GM23248 (cell line): ENCODE measurements around the gene POGZ. TPM values are rescaled to one million over a fixed set of nuclear protein-coding genes. Genes with fewer than 3 reads are reported as not detected.
"Not testable (repeated sequence)": the region's sequence is repeated elsewhere in the genome, so short reads cannot be mapped to it uniquely, and the experiment has no call there.

Experiments
- DNase-seq: peaks from one replicate; pipeline ENCODE4 v3.0.0-alpha.2; 2015
- H2AFZ ChIP-seq: fragments of 200-600 bp; sonication (generic); 2 replicates; pipeline ENCODE4 v1.6.1; 2016; ENCODE audit warnings: antibody characterized with exemption
- H3F3A ChIP-seq: fragments of 200-600 bp; sonication (generic); 2 replicates; pipeline ENCODE4 v1.6.1; 2016; ENCODE audit warnings: mild to moderate bottlenecking, antibody characterized with exemption, mixed run types; ENCODE audit not compliant: insufficient read depth
- H3K27ac ChIP-seq: fragments of 200-600 bp; sonication (generic); 2 replicates; pipeline ENCODE4 v1.5.1; 2016; ENCODE audit warnings: mild to moderate bottlenecking
- H3K27me3 ChIP-seq: fragments of 200-600 bp; sonication (generic); replicated peaks from 2 replicates; pipeline ENCODE4 v1.6.1; 2016; ENCODE audit warnings: mild to moderate bottlenecking; ENCODE audit not compliant: insufficient read depth
- H3K36me3 ChIP-seq: fragments of 200-600 bp; sonication (generic); 2 replicates; pipeline ENCODE4 v1.6.1; 2016; ENCODE audit warnings: low read depth, mild to moderate bottlenecking
- H3K4me1 ChIP-seq: fragments of 200-600 bp; sonication (generic); 2 replicates; pipeline ENCODE4 v1.6.1; 2016; ENCODE audit warnings: mild to moderate bottlenecking; ENCODE audit not compliant: insufficient read depth
- H3K4me2 ChIP-seq: fragments of 200-600 bp; sonication (generic); one replicate; pipeline ENCODE4 v1.6.1; 2016; ENCODE audit warnings: mild to moderate bottlenecking; ENCODE audit not compliant: unreplicated experiment
- H3K4me3 ChIP-seq: fragments of 200-600 bp; sonication (generic); 2 replicates; pipeline ENCODE4 v1.5.1; 2016; ENCODE audit warnings: mild to moderate bottlenecking
- H3K79me2 ChIP-seq: fragments of 200-600 bp; sonication (generic); 2 replicates; pipeline ENCODE4 v1.6.1; 2016; ENCODE audit warnings: mild to moderate bottlenecking; ENCODE audit not compliant: insufficient read depth
- H3K9ac ChIP-seq: fragments of 200-600 bp; sonication (generic); 2 replicates; pipeline ENCODE4 v1.6.1; 2016; ENCODE audit warnings: mild to moderate bottlenecking
- H3K9me2 ChIP-seq: fragments of 200-600 bp; sonication (generic); 2 replicates; pipeline ENCODE4 v1.6.1; 2016; ENCODE audit warnings: mixed run types, mild to moderate bottlenecking, moderate library complexity; ENCODE audit not compliant: insufficient read depth
- H3K9me3 ChIP-seq: fragments of 200-600 bp; sonication (generic); one replicate; pipeline ENCODE4 v1.6.1; 2017; ENCODE audit warnings: low read depth
- H4K20me1 ChIP-seq: fragments of 200-600 bp; sonication (generic); 2 replicates; pipeline ENCODE4 v1.6.0; 2016; ENCODE audit not compliant: insufficient read depth
- EZH2 ChIP-seq: fragments of 200-600 bp; sonication (generic); IDR thresholded peaks from 2 replicates; pipeline ENCODE4 v1.6.1; 2018; ENCODE audit warnings: antibody characterized with exemption, mild to moderate bottlenecking; ENCODE audit not compliant: insufficient read depth, poor library complexity, severe bottlenecking
- EZH2phosphoT487 ChIP-seq: fragments of 200-600 bp; sonication (generic); IDR thresholded peaks from 2 replicates; pipeline ENCODE4 v1.6.1; 2018; ENCODE audit warnings: antibody characterized with exemption, moderate library complexity, mild to moderate bottlenecking, low read depth; ENCODE audit not compliant: insufficient read depth
- WGBS, 2 experiments: methylation state at CpG; one replicate each; pipeline ENCODE4 v1.1.6; 2015 to 2017; ENCODE audit warnings: low lambda C conversion rate in 2 of 2, low coverage in 1 of 2; ENCODE audit errors: missing lambda C conversion rate in 2 of 2; 5-methylcytosine and 5-hydroxymethylcytosine counted together
- in situ Hi-C: fragments of 300-500 bp; cut with MboI; formaldehyde crosslinking; loops from 2 replicates; pipeline ENCODE4 v1.15.0; 2020
- polyA plus RNA-seq: library from polyadenylated mRNA; unstranded; fragments of >200 nt; fragmentation: Nextera tagmentation; extraction: Ambion mirVana; gene quantifications from 2 replicates; pipeline ENCODE4 v1.2.1, GENCODE V29; 2016
- total RNA-seq: library from RNA; depleted of rRNA; stranded (reverse); fragments of >200 nt; shearing (Covaris generic); gene quantifications from 2 replicates; pipeline ENCODE4 v1.2.3, GENCODE V29; 2014

POGZ gene
- total and polyA plus RNA-seq, 2 experiments from 2014 or later, result 14.9 to 15.5 TPM

GRCh38 chr1:151443846-151444782, 15.2 kb downstream of the POGZ start:
- Histone ChIP-seq H3K79me2 (peaks cover 100% of the 10 kb centered on the region), H3K4me3 (no peak overlapping the region), H3K27ac (peak overlapping the region; percentile 18; the same call in 1 of the 2 replicates), H3F3A (peaks cover 13% of the 10 kb centered on the region), H3K9ac (no peak overlapping the region), H3K9me2 (no peaks in the 10 kb centered on the region), H2AFZ (no peak overlapping the region), H3K4me2 (peak overlapping the region; percentile 0), H3K27me3 (no peaks in the 10 kb centered on the region), H3K4me1 (peaks cover 20% of the 10 kb centered on the region), H3K36me3 (peaks cover 8% of the 10 kb centered on the region; the same call in 1 of the 2 replicates), H3K9me3 (no peaks in the 10 kb centered on the region), H4K20me1 (0 out of 2 replicates have a peak, but pooled peaks cover 15% of the 10 kb centered on the region)
- 57 to 58% methylated on average over 4 of the region's 4 CpGs for WGBS, 2 experiments
- peak; percentile 90 for DNase-seq
- in situ Hi-C loops, result no loop called here
- TF ChIP-seq EZH2phosphoT487 (no peak), EZH2 (no peak)

- H3K9me2 ChIP-seq, DNase-seq, H3K36me3 ChIP-seq, H3K9ac ChIP-seq, in situ Hi-C loops, H3K27ac ChIP-seq, H3K9me3 ChIP-seq, H2AFZ ChIP-seq, H3K27me3 ChIP-seq, H3K4me3 ChIP-seq, H3K4me2 ChIP-seq: not testable (repeated sequence)
- peaks cover 16% of the 10 kb centered on the region; the same call in 1 of the 2 replicates for H4K20me1 ChIP-seq
- peaks cover 11% of the 10 kb centered on the region; the same call in 1 of the 2 replicates for H3F3A ChIP-seq
- H3K79me2 ChIP-seq, result peaks cover 100% of the 10 kb centered on the region
- 65 to 73% methylated on average over 8 of the region's 8 CpGs for WGBS, 2 experiments
- H3K4me1 ChIP-seq, result peaks cover 12% of the 10 kb centered on the region
Measured at GRCh38 chr1:151437396-151437795, 21.9 kb downstream of the POGZ start.

GRCh38 chr1:151436985-151437384, 22.3 kb downstream of the POGZ start:
- Histone ChIP-seq H3K9me3 (no peaks in the 10 kb centered on the region), H3K4me3 (no peak overlapping the region), H3K27ac (no peak overlapping the region), H3K36me3 (peaks cover 8% of the 10 kb centered on the region; the same call in 1 of the 2 replicates), H4K20me1 (peaks cover 14% of the 10 kb centered on the region; the same call in 1 of the 2 replicates), H3F3A (peaks cover 11% of the 10 kb centered on the region; the same call in 1 of the 2 replicates), H3K79me2 (peaks cover 100% of the 10 kb centered on the region), H3K9ac (no peak overlapping the region), H3K4me1 (peaks cover 12% of the 10 kb centered on the region), H2AFZ (no peak overlapping the region), H3K27me3 (no peaks in the 10 kb centered on the region), H3K4me2 (no peak overlapping the region), H3K9me2 (no peaks in the 10 kb centered on the region)
- TF ChIP-seq EZH2, result no peak
- TF ChIP-seq EZH2phosphoT487, result no peak
- WGBS, 2 experiments, result 67 to 75% methylated on average over 6 of the region's 6 CpGs
- no peak for DNase-seq
- in situ Hi-C loops, result no loop called here

GRCh38 chr1:151435174-151435573, 24.1 kb downstream of the POGZ start:
- no peaks in the 10 kb centered on the region for H3K9me3 ChIP-seq
- WGBS, 2 experiments, result 65 to 69% methylated on average over 3 of the region's 3 CpGs
- H3K27me3 ChIP-seq, result no peaks in the 10 kb centered on the region
- H3K4me2 ChIP-seq, result peak overlapping the region; percentile 17
- H4K20me1 ChIP-seq, result peaks cover 7% of the 10 kb centered on the region; the same call in 1 of the 2 replicates
- DNase-seq, result peak; percentile 58
- peak overlapping the region; percentile 26; the same call in 1 of the 2 replicates for H3K9ac ChIP-seq
- H3K4me1 ChIP-seq, result peaks cover 12% of the 10 kb centered on the region
- no peaks in the 10 kb centered on the region for H3K9me2 ChIP-seq
- no peak overlapping the region for H2AFZ ChIP-seq
- H3F3A ChIP-seq, result peaks cover 11% of the 10 kb centered on the region; the same call in 1 of the 2 replicates
- TF ChIP-seq EZH2phosphoT487 (no peak), EZH2 (no peak)
- peaks cover 4% of the 10 kb centered on the region for H3K36me3 ChIP-seq
- peak overlapping the region; percentile 56 for H3K27ac ChIP-seq
- H3K79me2 ChIP-seq, result peaks cover 100% of the 10 kb centered on the region
- no peak overlapping the region for H3K4me3 ChIP-seq
- in situ Hi-C loops, result no loop called here

- peaks cover 14% of the 10 kb centered on the region for H3K36me3 ChIP-seq
Measured at GRCh38 chr1:151433827-151434226, 25.5 kb downstream of the POGZ start.

More at GRCh38 chr1:151433827-151434226, 25.5 kb downstream of the POGZ start:
- H3K4me2 ChIP-seq, H2AFZ ChIP-seq, H4K20me1 ChIP-seq, H3K4me3 ChIP-seq, H3K9me3 ChIP-seq, H3K9me2 ChIP-seq, DNase-seq, H3K9ac ChIP-seq, in situ Hi-C loops, H3K27me3 ChIP-seq, H3K27ac ChIP-seq: not testable (repeated sequence)
- peaks cover 12% of the 10 kb centered on the region for H3K4me1 ChIP-seq
- WGBS, 2 experiments, result 91 to 93% methylated on average over 5 of the region's 5 CpGs
- H3K79me2 ChIP-seq, result peaks cover 100% of the 10 kb centered on the region
- H3F3A ChIP-seq, result peaks cover 11% of the 10 kb centered on the region; the same call in 1 of the 2 replicates
